K562 (cell line): ENCODE measurements around the gene SLC25A11. TPM values are rescaled to one million over a fixed set of nuclear protein-coding genes. Genes with fewer than 3 reads are reported as not detected.

Experiments used
- CUX1 ChIP-seq: fragments of 200-800 bp; sonication (Bioruptor generic); IDR thresholded peaks from 2 replicates; pipeline ENCODE4 v1.6.1; 2016; ENCODE audit warnings: missing genetic modification characterization, missing compliant biosample characterization
- DACH1 ChIP-seq: fragments of 450-650 bp; IDR thresholded peaks from 2 replicates; pipeline ENCODE4 v1.6.1; 2018; ENCODE audit not compliant: partially characterized antibody
- E4F1 ChIP-seq: fragments of 250-450 bp; sonication (Bioruptor Pico); IDR thresholded peaks from 2 replicates; pipeline ENCODE4 v1.5.0; 2021; ENCODE audit warnings: mild to moderate bottlenecking, borderline replicate concordance
- EP300 ChIP-seq: IDR thresholded peaks from 2 replicates; pipeline ENCODE4 v1.6.1; 2012; ENCODE audit warnings: low read length, improper control_type of control experiment
- NCOA1 ChIP-seq: fragments of 450-650 bp; IDR thresholded peaks from 2 replicates; pipeline ENCODE4 v1.6.1; 2016; ENCODE audit warnings: low read depth
- PHB ChIP-seq: fragments of 250-450 bp; sonication (Bioruptor Pico); IDR thresholded peaks from 2 replicates; pipeline ENCODE4 v1.5.0; 2021
- RBM14 ChIP-seq: fragments of 200-400 bp; formaldehyde crosslinking; IDR thresholded peaks from 2 replicates; pipeline ENCODE4 v1.6.1; 2018; ENCODE audit warnings: low read depth, mild to moderate bottlenecking, low read length, moderate library complexity, borderline replicate concordance; ENCODE audit not compliant: insufficient read depth
- THAP12 ChIP-seq: fragments of 250-450 bp; sonication (Bioruptor Pico); IDR thresholded peaks from 2 replicates; pipeline ENCODE4 v1.9.0; 2021; ENCODE audit warnings: mild to moderate bottlenecking, inconsistent platforms
- ZBTB17 ChIP-seq: fragments of 450-650 bp; formaldehyde crosslinking; IDR thresholded peaks from 2 replicates; pipeline ENCODE4 v1.4.0; 2020; ENCODE audit warnings: mild to moderate bottlenecking
- ZNF217 ChIP-seq: sonication (generic); formaldehyde crosslinking; IDR thresholded peaks from 2 replicates; pipeline ENCODE4 v1.8.0; 2022; ENCODE audit warnings: mild to moderate bottlenecking, missing genetic modification reagents
- ZNF778 ChIP-seq: fragments of 450-650 bp; formaldehyde crosslinking; IDR thresholded peaks from 2 replicates; pipeline ENCODE4 v1.4.0; 2020; ENCODE audit warnings: mild to moderate bottlenecking, moderate library complexity
- polyA plus RNA-seq, 8 experiments: library from polyadenylated mRNA; depleted of rRNA in 4 of 8; stranded (reverse) in 5 of 8; unstranded in 3 of 8; fragments of >200 nt; fragmentation: Nextera tagmentation in 2 of 8; fragmentation: Illumina TruSeq in 1 of 8; extraction: Ambion mirVana in 2 of 8; extraction: Trizol in 1 of 8; gene quantifications; 2 replicates each; pipeline versions ENCODE4 v1.2.1 to v1.2.3, GENCODE V29; 2011 to 2014; ENCODE audit warnings: inconsistent platforms in 1 of 8, missing spikeins in 1 of 8
- total RNA-seq, 7 experiments: library from RNA; depleted of rRNA in 6 of 7; stranded (reverse); fragments of >200 nt in 6 of 7; fragmentation: Illumina TruSeq in 2 of 7; extraction: Trizol in 2 of 7; gene quantifications; 2 replicates each; pipeline versions ENCODE4 v1.2.1 to v1.2.3, GENCODE V29; 2011 to 2021; ENCODE audit warnings: low replicate concordance in 1 of 7
- TF ChIP-seq, protein P1 (sequence below): fragments of 200-800 bp; sonication (Bioruptor generic); IDR thresholded peaks from 2 replicates; pipeline ENCODE4 v1.6.1; 2017; ENCODE audit warnings: missing genetic modification characterization, missing compliant biosample characterization
- TF ChIP-seq, protein P2 (sequence below): fragments of 250-450 bp; sonication (Bioruptor Pico); IDR thresholded peaks from 2 replicates; pipeline ENCODE4 v1.8.0; 2022; ENCODE audit warnings: inconsistent platforms

Gene SLC25A11
- total and polyA plus RNA-seq, 9 of the 15 experiments (the other 6 are each of a cell fraction or from before 2014, with no cell fraction given): 3.1 to 56.7 (median 32.9) TPM

DNA sequence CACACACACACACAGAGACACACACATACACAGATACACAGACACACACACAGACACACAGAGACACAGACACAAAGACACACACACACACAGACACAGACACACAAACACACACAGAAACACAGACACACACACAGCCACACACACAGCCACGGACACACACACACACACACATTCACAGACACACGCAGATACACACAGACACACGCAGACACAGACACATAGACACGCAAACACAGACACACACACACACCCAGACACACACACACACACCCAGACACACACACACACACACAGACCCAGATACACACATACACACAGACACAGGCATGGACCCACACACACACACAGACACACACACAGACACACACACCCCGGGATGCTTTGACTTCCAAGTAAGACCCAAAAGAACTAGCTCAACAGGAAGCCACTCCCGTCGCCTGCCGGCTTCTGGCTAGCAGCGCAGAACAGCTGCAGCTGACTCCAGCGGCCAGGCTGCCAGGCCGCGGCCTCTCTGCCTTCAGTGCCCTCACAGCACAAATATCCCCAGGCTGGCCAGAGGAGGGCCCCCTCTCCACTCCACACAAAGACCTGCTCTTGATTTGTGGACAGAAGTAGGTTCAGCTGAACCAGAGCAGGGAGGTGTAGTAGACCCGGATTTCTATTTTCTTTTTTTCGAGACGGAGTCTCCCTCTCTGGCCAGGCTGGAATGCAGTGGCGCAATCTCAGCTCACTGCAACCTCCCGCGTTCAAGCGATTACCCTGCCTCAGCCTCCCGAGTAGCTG lies 30.9 kb downstream of the SLC25A11 start (continued):
- TF ChIP-seq, protein P1, sequence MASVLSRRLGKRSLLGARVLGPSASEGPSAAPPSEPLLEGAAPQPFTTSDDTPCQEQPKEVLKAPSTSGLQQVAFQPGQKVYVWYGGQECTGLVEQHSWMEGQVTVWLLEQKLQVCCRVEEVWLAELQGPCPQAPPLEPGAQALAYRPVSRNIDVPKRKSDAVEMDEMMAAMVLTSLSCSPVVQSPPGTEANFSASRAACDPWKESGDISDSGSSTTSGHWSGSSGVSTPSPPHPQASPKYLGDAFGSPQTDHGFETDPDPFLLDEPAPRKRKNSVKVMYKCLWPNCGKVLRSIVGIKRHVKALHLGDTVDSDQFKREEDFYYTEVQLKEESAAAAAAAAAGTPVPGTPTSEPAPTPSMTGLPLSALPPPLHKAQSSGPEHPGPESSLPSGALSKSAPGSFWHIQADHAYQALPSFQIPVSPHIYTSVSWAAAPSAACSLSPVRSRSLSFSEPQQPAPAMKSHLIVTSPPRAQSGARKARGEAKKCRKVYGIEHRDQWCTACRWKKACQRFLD (CRISPR knock-in tag): no peak
- peak; percentile 23 for TF ChIP-seq DACH1
- TF ChIP-seq NCOA1: no peak
- TF ChIP-seq, protein P2, sequence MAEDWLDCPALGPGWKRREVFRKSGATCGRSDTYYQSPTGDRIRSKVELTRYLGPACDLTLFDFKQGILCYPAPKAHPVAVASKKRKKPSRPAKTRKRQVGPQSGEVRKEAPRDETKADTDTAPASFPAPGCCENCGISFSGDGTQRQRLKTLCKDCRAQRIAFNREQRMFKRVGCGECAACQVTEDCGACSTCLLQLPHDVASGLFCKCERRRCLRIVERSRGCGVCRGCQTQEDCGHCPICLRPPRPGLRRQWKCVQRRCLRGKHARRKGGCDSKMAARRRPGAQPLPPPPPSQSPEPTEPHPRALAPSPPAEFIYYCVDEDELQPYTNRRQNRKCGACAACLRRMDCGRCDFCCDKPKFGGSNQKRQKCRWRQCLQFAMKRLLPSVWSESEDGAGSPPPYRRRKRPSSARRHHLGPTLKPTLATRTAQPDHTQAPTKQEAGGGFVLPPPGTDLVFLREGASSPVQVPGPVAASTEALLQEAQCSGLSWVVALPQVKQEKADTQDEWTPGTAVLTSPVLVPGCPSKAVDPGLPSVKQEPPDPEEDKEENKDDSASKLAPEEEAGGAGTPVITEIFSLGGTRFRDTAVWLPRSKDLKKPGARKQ (CRISPR knock-in tag): no peak
- no peak for TF ChIP-seq THAP12 (CRISPR knock-in tag)
- TF ChIP-seq RBM14: no peak
- TF ChIP-seq ZNF778: no peak
- TF ChIP-seq ZNF217 (CRISPR knock-in tag): no peak
- no peak for TF ChIP-seq ZBTB17 (CRISPR knock-in tag)
- no peak for TF ChIP-seq PHB (CRISPR knock-in tag)
- TF ChIP-seq E4F1: no peak
- TF ChIP-seq EP300: no peak
- TF ChIP-seq CUX1 (CRISPR knock-in tag): no peak
